ENCODE data around the gene OBSCN.

DNA sequence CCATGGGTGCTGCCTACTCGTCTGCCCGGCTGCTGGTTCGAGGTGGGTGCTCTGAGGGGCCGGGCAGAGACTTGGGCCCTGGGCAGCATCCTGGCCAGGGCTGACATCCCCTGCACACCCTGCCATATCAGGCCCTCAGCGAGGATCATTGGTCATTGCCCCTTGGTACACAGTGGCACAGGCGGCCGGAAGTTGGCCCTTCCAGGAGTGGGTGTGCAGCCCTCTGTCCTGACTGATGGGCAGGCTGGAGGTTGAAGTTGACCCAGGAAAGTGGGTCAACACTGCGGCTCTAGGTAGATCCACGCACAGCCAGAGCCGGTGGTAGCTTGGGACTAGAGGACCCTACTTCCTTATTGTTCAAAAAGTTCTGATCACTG lies 125.9 kb downstream of the OBSCN start:
- TF ChIP-seq POLR2A (IDR thresholded peaks at IDR 0.05) (no peak), POLR2AphosphoS5 (IDR thresholded peaks at IDR 0.05) (no peak)
- TF ChIP-seq, protein P1, sequence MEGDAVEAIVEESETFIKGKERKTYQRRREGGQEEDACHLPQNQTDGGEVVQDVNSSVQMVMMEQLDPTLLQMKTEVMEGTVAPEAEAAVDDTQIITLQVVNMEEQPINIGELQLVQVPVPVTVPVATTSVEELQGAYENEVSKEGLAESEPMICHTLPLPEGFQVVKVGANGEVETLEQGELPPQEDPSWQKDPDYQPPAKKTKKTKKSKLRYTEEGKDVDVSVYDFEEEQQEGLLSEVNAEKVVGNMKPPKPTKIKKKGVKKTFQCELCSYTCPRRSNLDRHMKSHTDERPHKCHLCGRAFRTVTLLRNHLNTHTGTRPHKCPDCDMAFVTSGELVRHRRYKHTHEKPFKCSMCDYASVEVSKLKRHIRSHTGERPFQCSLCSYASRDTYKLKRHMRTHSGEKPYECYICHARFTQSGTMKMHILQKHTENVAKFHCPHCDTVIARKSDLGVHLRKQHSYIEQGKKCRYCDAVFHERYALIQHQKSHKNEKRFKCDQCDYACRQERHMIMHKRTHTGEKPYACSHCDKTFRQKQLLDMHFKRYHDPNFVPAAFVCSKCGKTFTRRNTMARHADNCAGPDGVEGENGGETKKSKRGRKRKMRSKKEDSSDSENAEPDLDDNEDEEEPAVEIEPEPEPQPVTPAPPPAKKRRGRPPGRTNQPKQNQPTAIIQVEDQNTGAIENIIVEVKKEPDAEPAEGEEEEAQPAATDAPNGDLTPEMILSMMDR (IDR thresholded peaks at IDR 0.05) = no peak

Data from sigmoid colon (tissue), 4 donors.